Forelimb muscle (tissue), 1 donor: Measurements from ENCODE around the gene OR8B8. TPM values are rescaled to one million over a fixed set of nuclear protein-coding genes. Genes with fewer than 3 reads are reported as not detected.
"Not testable (repeated sequence)": the region's sequence is repeated elsewhere in the genome, so short reads cannot be mapped to it uniquely, and the experiment has no call there.

Experiments
- DNase-seq: peaks from one replicate; pipeline ENCODE4 v3.0.0-alpha.2; 2013; ENCODE audit warnings: low read depth
- polyA plus RNA-seq: library from polyadenylated mRNA; unstranded; fragments of 120-200 nt; gene quantifications from one replicate; pipeline ENCODE4 v1.2.1, GENCODE V29; 2013; ENCODE audit not compliant: insufficient read length

The OR8B8 gene
- polyA plus RNA-seq: not detected

- DNase-seq: no peak
Observed at GRCh38 chr11:124445646-124446150, at the start of gene OR8B8. Gene OR8B8 (minus strand): TSS chr11:124445696. CDS start chr11:124441085, 4,611 bp downstream.

- DNase-seq: no peak
Observed at GRCh38 chr11:124493016-124493655, 47.6 kb upstream of the OR8B8 start.

GRCh38 chr11:124483422-124483821 is 37.9 kb upstream of the OR8B8 start:
- DNase-seq: no peak

- DNase-seq: no peak
Observed at GRCh38 chr11:124482362-124483147, 37.1 kb upstream of the OR8B8 start.

GRCh38 chr11:124481365-124482323 is 36.1 kb upstream of the OR8B8 start:
- DNase-seq: peak; percentile 29

GRCh38 chr11:124479561-124479960 is 34.1 kb upstream of the OR8B8 start:
- no peak for DNase-seq

- DNase-seq: no peak
Observed at GRCh38 chr11:124475265-124475664, 29.8 kb upstream of the OR8B8 start.

- no peak for DNase-seq
Observed at GRCh38 chr11:124474779-124475178, 29.3 kb upstream of the OR8B8 start.

- no peak for DNase-seq
Observed at GRCh38 chr11:124474079-124474478, 28.6 kb upstream of the OR8B8 start.

GRCh38 chr11:124473476-124473875 is 28.0 kb upstream of the OR8B8 start:
- DNase-seq: no peak

- DNase-seq: peak; percentile 24
Observed at GRCh38 chr11:124470561-124471227, 25.2 kb upstream of the OR8B8 start.

GRCh38 chr11:124467381-124467927 is 22.0 kb upstream of the OR8B8 start:
- DNase-seq: no peak

- no peak for DNase-seq
Observed at GRCh38 chr11:124465368-124465767, 19.9 kb upstream of the OR8B8 start.

GRCh38 chr11:124463990-124464389 is 18.5 kb upstream of the OR8B8 start:
- DNase-seq: no peak

GRCh38 chr11:124463324-124463723 is 17.8 kb upstream of the OR8B8 start:
- no peak for DNase-seq

GRCh38 chr11:124460459-124460858 is 15.0 kb upstream of the OR8B8 start:
- DNase-seq: no peak

- not testable (repeated sequence) for DNase-seq
Observed at GRCh38 chr11:124459379-124459778, 13.9 kb upstream of the OR8B8 start.

GRCh38 chr11:124454552-124454951 is 9.1 kb upstream of the OR8B8 start:
- no peak for DNase-seq

GRCh38 chr11:124446916-124447315 is 1.4 kb upstream of the OR8B8 start:
- DNase-seq: no peak

- no peak for DNase-seq
Observed at GRCh38 chr11:124442847-124443246, 2.6 kb downstream of the OR8B8 start.

GRCh38 chr11:124442442-124442841 is 3.1 kb downstream of the OR8B8 start:
- DNase-seq: no peak
